GM21390 (cell line): ENCODE results near the gene APBA1.

Source experiments
- ATAC-seq: cut with Tn5 transposase; IDR thresholded peaks from one replicate; pipeline ENCODE4 v1.9.1; 2021; ENCODE audit not compliant: unreplicated experiment

Gene APBA1

GRCh38 chr9:69671879-69672595 lies at the start of gene APBA1:
Gene APBA1 (minus strand): TSS chr9:69672371.
- ATAC-seq, result peak; percentile 46

- no peak for ATAC-seq
These were observed 47.8 kb upstream of the APBA1 start for GRCh38 chr9:69719983-69720382.

- no peak for ATAC-seq
These were observed 47.2 kb upstream of the APBA1 start for GRCh38 chr9:69719367-69719766.

GRCh38 chr9:69718218-69718617 lies 46.0 kb upstream of the APBA1 start:
- ATAC-seq, result no peak

- no peak for ATAC-seq
These were observed 43.7 kb upstream of the APBA1 start for GRCh38 chr9:69715825-69716224.

- no peak for ATAC-seq
These were observed 42.9 kb upstream of the APBA1 start for GRCh38 chr9:69715096-69715495.

GRCh38 chr9:69697475-69697874 lies 25.3 kb upstream of the APBA1 start:
- ATAC-seq, result no peak

GRCh38 chr9:69696802-69697201 lies 24.6 kb upstream of the APBA1 start:
- ATAC-seq, result no peak

- ATAC-seq, result no peak
These were observed 17.9 kb upstream of the APBA1 start for GRCh38 chr9:69689991-69690538.

GRCh38 chr9:69683927-69684326 lies 11.8 kb upstream of the APBA1 start:
- ATAC-seq, result no peak

GRCh38 chr9:69678843-69679538 lies 6.8 kb upstream of the APBA1 start:
- no peak for ATAC-seq

GRCh38 chr9:69677931-69678330 lies 5.8 kb upstream of the APBA1 start:
- ATAC-seq, result no peak

GRCh38 chr9:69675563-69675962 lies 3.4 kb upstream of the APBA1 start:
- no peak for ATAC-seq

- ATAC-seq, result no peak
These were observed 2.7 kb upstream of the APBA1 start for GRCh38 chr9:69674716-69675438.

GRCh38 chr9:69674112-69674685 lies 2.0 kb upstream of the APBA1 start:
- ATAC-seq, result no peak

- no peak for ATAC-seq
These were observed 1.1 kb upstream of the APBA1 start for GRCh38 chr9:69673311-69673640.

- peak; percentile 97 for ATAC-seq
These were observed 582 bp upstream of the APBA1 start for GRCh38 chr9:69672596-69673310.

- ATAC-seq, result no peak
These were observed 776 bp downstream of the APBA1 start for GRCh38 chr9:69671311-69671878.

GRCh38 chr9:69667306-69667705 lies 4.9 kb downstream of the APBA1 start:
- ATAC-seq, result no peak

- no peak for ATAC-seq
These were observed 11.9 kb downstream of the APBA1 start for GRCh38 chr9:69660304-69660703.
